HepG2 (cell line): ENCODE data around the gene U2AF2.

Experiments used
- BHLHE40 ChIP-seq: IDR thresholded peaks from 2 replicates; pipeline ENCODE4 v1.6.1; 2011; ENCODE audit warnings: low read length, improper control_type of control experiment
- CBX2 ChIP-seq, 2 experiments: fragments of 200-600 bp in 1 of 2; sonication (generic); formaldehyde crosslinking in 1 of 2; IDR thresholded peaks; 2 replicates each; pipeline versions ENCODE4 v1.7.0 to v1.8.1; 2018 to 2022; ENCODE audit warnings: low read depth in 2 of 2, low read length in 1 of 2, mild to moderate bottlenecking in 1 of 2, missing genetic modification reagents in 1 of 2
- CEBPB ChIP-seq: IDR thresholded peaks from 2 replicates; pipeline ENCODE4 v1.6.1; 2011; ENCODE audit warnings: low read depth, low read length, improper control_type of control experiment, borderline replicate concordance
- HMG20A ChIP-seq: IDR thresholded peaks from 2 replicates; pipeline ENCODE4 v1.6.1; 2016; ENCODE audit warnings: borderline replicate concordance
- KLF13 ChIP-seq: sonication (generic); formaldehyde crosslinking; IDR thresholded peaks from 2 replicates; pipeline ENCODE4 v1.4.0; 2020; ENCODE audit warnings: mild to moderate bottlenecking, missing genetic modification reagents
- POLR2A ChIP-seq, 2 experiments: IDR thresholded peaks; 2 replicates each; pipeline ENCODE4 v1.6.1; 2011; ENCODE audit warnings: low read depth in 2 of 2, low read length in 2 of 2, mild to moderate bottlenecking in 1 of 2, moderate library complexity in 1 of 2; ENCODE audit not compliant: insufficient read depth in 1 of 2
- SP1 ChIP-seq, 2 experiments: fragments of 450-650 bp in 1 of 2; sonication (generic) in 1 of 2; formaldehyde crosslinking in 1 of 2; IDR thresholded peaks; 2 replicates each; pipeline versions ENCODE4 v1.4.0 to v1.6.1; 2016 to 2020; ENCODE audit warnings: missing genetic modification reagents in 1 of 2
- ZBTB21 ChIP-seq: sonication (generic); formaldehyde crosslinking; IDR thresholded peaks from 2 replicates; pipeline ENCODE4 v1.4.0; 2020; ENCODE audit warnings: missing genetic modification reagents
- ZNF138 ChIP-seq: sonication (generic); formaldehyde crosslinking; IDR thresholded peaks from 2 replicates; pipeline ENCODE4 v1.5.0; 2020; ENCODE audit warnings: mild to moderate bottlenecking, low read depth, missing genetic modification reagents
- ZNF350 ChIP-seq: sonication (generic); formaldehyde crosslinking; IDR thresholded peaks from 2 replicates; pipeline ENCODE4 v1.4.0; 2020; ENCODE audit warnings: mild to moderate bottlenecking, low read depth, missing genetic modification reagents, borderline replicate concordance
- TF ChIP-seq, protein P1 (sequence below): sonication (generic); formaldehyde crosslinking; IDR thresholded peaks from 2 replicates; pipeline ENCODE4 v1.4.0; 2020; ENCODE audit warnings: missing genetic modification reagents, mild to moderate bottlenecking, borderline replicate concordance
- TF ChIP-seq, protein P2 (sequence below): sonication (generic); formaldehyde crosslinking; IDR thresholded peaks from 2 replicates; pipeline ENCODE4 v1.5.0; 2020; ENCODE audit warnings: mild to moderate bottlenecking, missing genetic modification reagents, moderate library complexity
- TF ChIP-seq, protein P3 (sequence below): sonication (generic); formaldehyde crosslinking; conservative IDR thresholded peaks from 2 replicates; pipeline ENCODE4 v1.4.0; 2020; ENCODE audit warnings: missing genetic modification reagents

DNA sequence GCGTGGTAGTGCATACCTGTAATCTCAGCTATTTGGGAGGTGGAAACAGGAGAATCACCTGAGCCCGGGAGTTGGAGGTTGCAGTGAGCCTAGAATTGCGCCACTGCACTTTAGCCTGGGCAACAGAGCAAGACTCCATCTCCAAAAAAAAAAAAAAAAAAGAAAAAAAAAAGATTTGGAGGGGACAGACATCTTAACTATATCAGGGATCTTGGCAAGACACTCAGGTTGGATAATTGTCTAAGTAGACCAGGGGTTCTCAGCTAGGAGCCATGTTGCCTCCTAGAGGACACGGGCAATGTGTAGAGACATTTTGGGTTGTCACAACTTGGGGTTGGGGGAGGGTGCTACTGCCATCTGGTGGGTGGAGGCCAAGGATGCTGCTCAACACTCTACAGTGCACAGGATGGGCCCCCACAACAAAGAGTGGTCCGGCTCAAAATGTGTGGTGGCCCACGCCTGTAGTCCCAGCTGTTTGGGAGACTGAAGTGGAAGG lies 15.9 kb upstream of the U2AF2 start:
- TF ChIP-seq CBX2 (IDR thresholded peaks at IDR 0.05; ENCODE audit: low read depth, low read length) = no peak
- no peak for TF ChIP-seq CBX2 (CRISPR knock-in tag; IDR thresholded peaks at IDR 0.05; ENCODE audit: low read depth)
- TF ChIP-seq, protein P1, sequence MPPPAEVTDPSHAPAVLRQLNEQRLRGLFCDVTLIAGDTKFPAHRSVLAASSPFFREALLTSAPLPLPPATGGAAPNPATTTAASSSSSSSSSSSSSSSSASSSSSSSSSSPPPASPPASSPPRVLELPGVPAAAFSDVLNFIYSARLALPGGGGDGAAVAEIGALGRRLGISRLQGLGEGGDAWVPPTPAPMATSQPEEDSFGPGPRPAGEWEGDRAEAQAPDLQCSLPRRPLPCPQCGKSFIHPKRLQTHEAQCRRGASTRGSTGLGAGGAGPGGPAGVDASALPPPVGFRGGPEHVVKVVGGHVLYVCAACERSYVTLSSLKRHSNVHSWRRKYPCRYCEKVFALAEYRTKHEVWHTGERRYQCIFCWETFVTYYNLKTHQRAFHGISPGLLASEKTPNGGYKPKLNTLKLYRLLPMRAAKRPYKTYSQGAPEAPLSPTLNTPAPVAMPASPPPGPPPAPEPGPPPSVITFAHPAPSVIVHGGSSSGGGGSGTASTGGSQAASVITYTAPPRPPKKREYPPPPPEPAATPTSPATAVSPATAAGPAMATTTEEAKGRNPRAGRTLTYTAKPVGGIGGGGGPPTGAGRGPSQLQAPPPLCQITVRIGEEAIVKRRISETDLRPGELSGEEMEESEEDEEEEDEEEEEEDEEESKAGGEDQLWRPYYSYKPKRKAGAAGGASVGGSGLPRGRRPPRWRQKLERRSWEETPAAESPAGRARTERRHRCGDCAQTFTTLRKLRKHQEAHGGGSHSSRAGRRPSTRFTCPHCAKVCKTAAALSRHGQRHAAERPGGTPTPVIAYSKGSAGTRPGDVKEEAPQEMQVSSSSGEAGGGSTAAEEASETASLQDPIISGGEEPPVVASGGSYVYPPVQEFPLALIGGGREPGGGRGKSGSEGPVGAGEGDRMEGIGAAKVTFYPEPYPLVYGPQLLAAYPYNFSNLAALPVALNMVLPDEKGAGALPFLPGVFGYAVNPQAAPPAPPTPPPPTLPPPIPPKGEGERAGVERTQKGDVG (CRISPR knock-in tag) = no peak
- TF ChIP-seq ZBTB21 (CRISPR knock-in tag) = no peak
- TF ChIP-seq SP1 (IDR thresholded peaks at IDR 0.05) = no peak
- 0 out of 2 replicates have a peak, but pooled peaks have one; percentile 10 for TF ChIP-seq SP1 (CRISPR knock-in tag; IDR thresholded peaks at IDR 0.05)
- TF ChIP-seq ZNF350 (CRISPR knock-in tag) = no peak
- no peak for TF ChIP-seq POLR2A (IDR thresholded peaks at IDR 0.05; ENCODE audit: insufficient read depth in 1 of 2, low read depth in 2 of 2, low read length in 2 of 2)
- TF ChIP-seq ZNF138 (CRISPR knock-in tag) = no peak
- no peak for TF ChIP-seq KLF13 (CRISPR knock-in tag)
- TF ChIP-seq, protein P2, sequence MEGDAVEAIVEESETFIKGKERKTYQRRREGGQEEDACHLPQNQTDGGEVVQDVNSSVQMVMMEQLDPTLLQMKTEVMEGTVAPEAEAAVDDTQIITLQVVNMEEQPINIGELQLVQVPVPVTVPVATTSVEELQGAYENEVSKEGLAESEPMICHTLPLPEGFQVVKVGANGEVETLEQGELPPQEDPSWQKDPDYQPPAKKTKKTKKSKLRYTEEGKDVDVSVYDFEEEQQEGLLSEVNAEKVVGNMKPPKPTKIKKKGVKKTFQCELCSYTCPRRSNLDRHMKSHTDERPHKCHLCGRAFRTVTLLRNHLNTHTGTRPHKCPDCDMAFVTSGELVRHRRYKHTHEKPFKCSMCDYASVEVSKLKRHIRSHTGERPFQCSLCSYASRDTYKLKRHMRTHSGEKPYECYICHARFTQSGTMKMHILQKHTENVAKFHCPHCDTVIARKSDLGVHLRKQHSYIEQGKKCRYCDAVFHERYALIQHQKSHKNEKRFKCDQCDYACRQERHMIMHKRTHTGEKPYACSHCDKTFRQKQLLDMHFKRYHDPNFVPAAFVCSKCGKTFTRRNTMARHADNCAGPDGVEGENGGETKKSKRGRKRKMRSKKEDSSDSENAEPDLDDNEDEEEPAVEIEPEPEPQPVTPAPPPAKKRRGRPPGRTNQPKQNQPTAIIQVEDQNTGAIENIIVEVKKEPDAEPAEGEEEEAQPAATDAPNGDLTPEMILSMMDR (CRISPR knock-in tag) = peak; percentile 70
- TF ChIP-seq, protein P3, sequence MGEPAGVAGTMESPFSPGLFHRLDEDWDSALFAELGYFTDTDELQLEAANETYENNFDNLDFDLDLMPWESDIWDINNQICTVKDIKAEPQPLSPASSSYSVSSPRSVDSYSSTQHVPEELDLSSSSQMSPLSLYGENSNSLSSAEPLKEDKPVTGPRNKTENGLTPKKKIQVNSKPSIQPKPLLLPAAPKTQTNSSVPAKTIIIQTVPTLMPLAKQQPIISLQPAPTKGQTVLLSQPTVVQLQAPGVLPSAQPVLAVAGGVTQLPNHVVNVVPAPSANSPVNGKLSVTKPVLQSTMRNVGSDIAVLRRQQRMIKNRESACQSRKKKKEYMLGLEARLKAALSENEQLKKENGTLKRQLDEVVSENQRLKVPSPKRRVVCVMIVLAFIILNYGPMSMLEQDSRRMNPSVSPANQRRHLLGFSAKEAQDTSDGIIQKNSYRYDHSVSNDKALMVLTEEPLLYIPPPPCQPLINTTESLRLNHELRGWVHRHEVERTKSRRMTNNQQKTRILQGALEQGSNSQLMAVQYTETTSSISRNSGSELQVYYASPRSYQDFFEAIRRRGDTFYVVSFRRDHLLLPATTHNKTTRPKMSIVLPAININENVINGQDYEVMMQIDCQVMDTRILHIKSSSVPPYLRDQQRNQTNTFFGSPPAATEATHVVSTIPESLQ (CRISPR knock-in tag) = no peak
- no peak for TF ChIP-seq HMG20A (CRISPR knock-in tag)
- TF ChIP-seq BHLHE40 = 0 out of 2 replicates have a peak, but pooled peaks have one; percentile 14
- TF ChIP-seq CEBPB = no peak
